ENCODE data around the gene NUMB. TPM values are rescaled to one million over a fixed set of nuclear protein-coding genes. Genes with fewer than 3 reads are reported as not detected.
"Not testable (repeated sequence)": the region's sequence is repeated elsewhere in the genome, so short reads cannot be mapped to it uniquely, and the experiment has no call there.

The NUMB gene
- total and polyA plus RNA-seq, 4 donors, result 27.2 to 99.3 (median 50.6) TPM

DNA sequence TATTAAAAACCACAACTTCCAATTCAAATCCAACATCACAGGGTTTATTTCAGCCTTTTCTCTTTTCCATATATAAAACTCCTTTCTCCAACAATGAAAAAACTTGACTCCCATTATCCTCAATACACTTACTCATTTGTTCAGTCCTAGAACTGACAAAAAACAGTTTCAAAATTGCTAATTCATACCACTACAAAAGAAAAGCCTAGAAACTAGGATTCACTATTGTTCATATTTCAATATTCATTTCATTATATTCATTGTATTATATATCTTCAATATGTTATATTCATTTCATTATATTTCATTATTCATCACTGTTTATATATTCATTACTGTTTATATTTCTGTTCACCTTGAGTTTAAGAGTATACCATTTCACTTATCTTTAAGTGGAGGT, 85.8 kb downstream of the NUMB start:
- no peak for ATAC-seq (ENCODE audit: low FRiP score)
- Histone ChIP-seq H3K36me3 (ENCODE audit: control insufficient read depth in 1 of 2, insufficient read depth in 2 of 2, low read length in 1 of 2) (peaks cover 0 to 2% of the 10 kb centered on the region in 2 donors), H3K4me1 (ENCODE audit: control insufficient read depth in 1 of 2, insufficient read depth in 2 of 2, low read length in 2 of 2) (no peaks in the 10 kb centered on the region), H3K27me3 (ENCODE audit: control insufficient read depth in 1 of 2, insufficient read depth in 2 of 2, low read length in 1 of 2) (no peaks in the 10 kb centered on the region), H3K9me3 (ENCODE audit: control insufficient read depth, low read length) (no peaks in the 10 kb centered on the region), H3K4me3 (ENCODE audit: low read length in 2 of 2) (no peak overlapping the region), H3K27ac (ENCODE audit: low read depth in 1 of 2, low read length in 2 of 2) (no peak overlapping the region)
- intact Hi-C loops (cut with DNase I), result no loop called here
- DNase-seq, result no peak

DNA sequence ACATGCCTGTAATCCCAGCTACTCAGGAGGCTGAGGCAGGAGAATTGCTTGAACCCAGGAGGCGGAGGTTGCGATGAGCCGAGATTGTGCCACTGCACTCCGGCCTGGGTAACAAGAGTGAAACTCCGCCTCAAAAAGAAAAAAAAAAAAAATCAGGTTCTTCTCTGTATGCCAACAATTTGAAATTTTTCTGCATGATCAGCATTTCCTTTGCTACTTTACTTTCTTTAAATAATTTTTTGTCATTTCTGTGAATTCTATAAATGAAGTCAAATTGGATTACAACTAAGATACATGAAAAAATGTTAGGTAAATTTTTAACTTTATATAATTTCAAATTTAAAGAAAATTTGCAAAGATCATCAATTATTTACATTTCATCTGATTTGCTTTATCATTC, 87.8 kb downstream of the NUMB start:
- ATAC-seq (ENCODE audit: low FRiP score), result no peak

DNA sequence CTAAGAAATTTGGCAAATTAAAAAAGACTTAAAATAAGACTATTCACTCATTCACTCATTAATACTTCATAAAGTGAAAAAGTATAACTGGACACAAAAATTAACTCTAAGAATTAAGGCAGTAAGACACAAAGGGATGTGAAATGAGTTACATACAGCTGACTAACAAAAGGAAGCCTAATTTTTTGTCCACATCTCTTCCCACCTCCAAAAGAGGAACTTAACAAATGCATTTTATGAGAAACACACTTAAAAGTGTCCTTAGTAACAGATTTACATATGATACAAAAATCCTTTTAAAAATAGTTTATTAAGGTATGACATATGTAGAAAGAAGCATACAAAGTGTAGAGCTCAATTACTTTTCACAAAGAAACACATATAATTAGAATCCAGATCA, 88.9 kb downstream of the NUMB start:
- Histone ChIP-seq H3K27me3 (ENCODE audit: control insufficient read depth in 1 of 2, insufficient read depth in 2 of 2, low read length in 1 of 2) (no peaks in the 10 kb centered on the region), H3K36me3 (ENCODE audit: control insufficient read depth in 1 of 2, insufficient read depth in 2 of 2, low read length in 1 of 2) (peaks cover 0 to 2% of the 10 kb centered on the region in 2 donors), H3K4me3 (ENCODE audit: low read length in 2 of 2) (no peak overlapping the region), H3K4me1 (ENCODE audit: control insufficient read depth in 1 of 2, insufficient read depth in 2 of 2, low read length in 2 of 2) (no peaks in the 10 kb centered on the region), H3K27ac (ENCODE audit: low read depth in 1 of 2, low read length in 2 of 2) (no peak overlapping the region), H3K9me3 (ENCODE audit: control insufficient read depth, low read length) (no peaks in the 10 kb centered on the region)
- intact Hi-C loops (cut with DNase I), result no loop called here
- ATAC-seq (ENCODE audit: low FRiP score), result no peak
- DNase-seq, result no peak

More for the DNA sequence above, 87.8 kb downstream of the NUMB start:
- H3K4me1 ChIP-seq (ENCODE audit: control insufficient read depth in 1 of 2, insufficient read depth in 2 of 2, low read length in 2 of 2), result no peaks in the 10 kb centered on the region
- no peak overlapping the region for H3K4me3 ChIP-seq (ENCODE audit: low read length in 2 of 2)
- intact Hi-C loops (cut with DNase I), result no loop called here
- WGBS, 2 donors, result 97 to 99% methylated on average over 5 of the region's 5 CpGs
- no peaks in the 10 kb centered on the region for H3K27me3 ChIP-seq (ENCODE audit: control insufficient read depth in 1 of 2, insufficient read depth in 2 of 2, low read length in 1 of 2)
- peaks cover 0 to 2% of the 10 kb centered on the region in 2 donors for H3K36me3 ChIP-seq (ENCODE audit: control insufficient read depth in 1 of 2, insufficient read depth in 2 of 2, low read length in 1 of 2)
- no peaks in the 10 kb centered on the region for H3K9me3 ChIP-seq (ENCODE audit: control insufficient read depth, low read length)
- H3K27ac ChIP-seq (ENCODE audit: low read depth in 1 of 2, low read length in 2 of 2), result no peak overlapping the region
- DNase-seq, result no peak

GRCh38 chr14:73368616-73369015, 89.7 kb downstream of the NUMB start:
- Histone ChIP-seq H3K9me3 (ENCODE audit: control insufficient read depth, low read length) (no peaks in the 10 kb centered on the region), H3K4me3 (ENCODE audit: low read length in 2 of 2) (no peak overlapping the region), H3K27ac (ENCODE audit: low read depth in 1 of 2, low read length in 2 of 2) (no peak overlapping the region), H3K4me1 (ENCODE audit: control insufficient read depth in 1 of 2, insufficient read depth in 2 of 2, low read length in 2 of 2) (no peaks in the 10 kb centered on the region), H3K27me3 (ENCODE audit: control insufficient read depth in 1 of 2, insufficient read depth in 2 of 2, low read length in 1 of 2) (no peaks in the 10 kb centered on the region), H3K36me3 (ENCODE audit: control insufficient read depth in 1 of 2, insufficient read depth in 2 of 2, low read length in 1 of 2) (peaks cover 0 to 2% of the 10 kb centered on the region in 2 donors)
- intact Hi-C loops (cut with DNase I), result no loop called here
- DNase-seq (no peak), ATAC-seq (ENCODE audit: low FRiP score) (no peak)

DNA sequence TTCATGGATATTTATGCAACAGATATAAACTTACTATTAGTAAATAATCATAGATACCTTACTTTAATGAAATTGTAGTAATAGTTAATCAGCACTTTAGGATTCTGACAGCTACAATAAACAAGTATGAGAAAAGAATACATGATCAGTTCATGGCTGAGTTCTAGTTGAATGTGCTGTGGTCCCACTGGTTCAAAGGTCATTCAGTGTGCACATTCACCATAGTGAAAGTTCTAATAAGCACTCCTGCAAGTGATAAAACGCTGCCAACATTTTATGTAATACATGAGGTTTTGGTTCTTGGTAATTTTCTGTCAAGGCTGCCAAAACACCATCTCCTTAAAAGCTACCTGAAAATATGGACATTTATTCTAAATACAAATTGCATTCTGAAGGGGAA, 92.6 kb downstream of the NUMB start:
- ATAC-seq (ENCODE audit: low FRiP score) (no peak), DNase-seq (no peak)
- intact Hi-C loops (cut with DNase I), result no loop called here
- Histone ChIP-seq H3K27ac (ENCODE audit: low read depth in 1 of 2, low read length in 2 of 2) (no peak overlapping the region), H3K4me1 (ENCODE audit: control insufficient read depth in 1 of 2, insufficient read depth in 2 of 2, low read length in 2 of 2) (no peaks in the 10 kb centered on the region), H3K4me3 (ENCODE audit: low read length in 2 of 2) (no peak overlapping the region), H3K27me3 (ENCODE audit: control insufficient read depth in 1 of 2, insufficient read depth in 2 of 2, low read length in 1 of 2) (no peaks in the 10 kb centered on the region), H3K9me3 (ENCODE audit: control insufficient read depth, low read length) (no peaks in the 10 kb centered on the region), H3K36me3 (ENCODE audit: control insufficient read depth in 1 of 2, insufficient read depth in 2 of 2, low read length in 1 of 2) (no peaks in the 10 kb centered on the region)
- WGBS, 2 donors, result 58 to 62% methylated on average over 1 of the region's 1 CpG

DNA sequence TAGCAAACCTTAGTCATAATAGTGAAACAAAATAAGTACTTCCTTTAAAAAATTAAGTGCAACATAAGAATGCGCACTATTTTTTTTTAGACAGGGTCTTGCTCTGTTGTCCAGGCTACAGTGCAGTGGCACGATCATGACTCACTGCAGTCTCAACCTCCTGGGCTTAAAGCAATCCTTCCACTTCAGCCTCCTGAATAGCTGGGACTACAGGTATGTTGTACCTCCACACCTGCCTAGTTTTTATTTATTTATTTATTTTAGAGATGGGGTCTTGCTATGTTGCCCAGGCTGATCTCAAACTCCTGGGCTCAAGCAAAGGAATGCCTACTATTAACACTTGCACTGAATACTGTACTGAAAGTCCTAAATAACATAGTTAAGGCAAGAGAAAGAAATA, 93.8 kb downstream of the NUMB start:
- no peaks in the 10 kb centered on the region for H3K9me3 ChIP-seq (ENCODE audit: control insufficient read depth, low read length)
- no peak overlapping the region for H3K27ac ChIP-seq (ENCODE audit: low read depth in 1 of 2, low read length in 2 of 2)
- no peaks in the 10 kb centered on the region for H3K27me3 ChIP-seq (ENCODE audit: control insufficient read depth in 1 of 2, insufficient read depth in 2 of 2, low read length in 1 of 2)
- H3K4me1 ChIP-seq (ENCODE audit: control insufficient read depth in 1 of 2, insufficient read depth in 2 of 2, low read length in 2 of 2), result no peaks in the 10 kb centered on the region
- 96% methylated on average over 2 of the region's 2 CpGs for WGBS, 2 donors
- ATAC-seq (ENCODE audit: low FRiP score), result no peak
- intact Hi-C loops (cut with DNase I), result no loop called here
- DNase-seq, result no peak
- no peak overlapping the region for H3K4me3 ChIP-seq (ENCODE audit: low read length in 2 of 2)
- H3K36me3 ChIP-seq (ENCODE audit: control insufficient read depth in 1 of 2, insufficient read depth in 2 of 2, low read length in 1 of 2), result no peaks in the 10 kb centered on the region

GRCh38 chr14:73359445-73359844, 98.9 kb downstream of the NUMB start:
- Histone ChIP-seq H3K27ac (ENCODE audit: low read depth in 1 of 2, low read length in 2 of 2) (no peak overlapping the region), H3K36me3 (ENCODE audit: control insufficient read depth in 1 of 2, insufficient read depth in 2 of 2, low read length in 1 of 2) (no peaks in the 10 kb centered on the region), H3K9me3 (ENCODE audit: control insufficient read depth, low read length) (no peaks in the 10 kb centered on the region), H3K4me1 (ENCODE audit: control insufficient read depth in 1 of 2, insufficient read depth in 2 of 2, low read length in 2 of 2) (no peaks in the 10 kb centered on the region), H3K4me3 (ENCODE audit: low read length in 2 of 2) (no peak overlapping the region), H3K27me3 (ENCODE audit: control insufficient read depth in 1 of 2, insufficient read depth in 2 of 2, low read length in 1 of 2) (no peaks in the 10 kb centered on the region)
- no peak for ATAC-seq (ENCODE audit: low FRiP score)
- no peak for DNase-seq
- intact Hi-C loops (cut with DNase I), result no loop called here

- H3K4me1 ChIP-seq (ENCODE audit: control insufficient read depth in 1 of 2, insufficient read depth in 2 of 2, low read length in 2 of 2), result no peaks in the 10 kb centered on the region
- no peaks in the 10 kb centered on the region for H3K36me3 ChIP-seq (ENCODE audit: control insufficient read depth in 1 of 2, insufficient read depth in 2 of 2, low read length in 1 of 2)
- H3K27ac ChIP-seq (ENCODE audit: low read depth in 1 of 2, low read length in 2 of 2), result no peak overlapping the region
- DNase-seq (no peak), ATAC-seq (ENCODE audit: low FRiP score) (no peak)
- no peaks in the 10 kb centered on the region for H3K9me3 ChIP-seq (ENCODE audit: control insufficient read depth, low read length)
- WGBS, 2 donors, result 88 to 94% methylated on average over 1 of the region's 1 CpG
- H3K4me3 ChIP-seq (ENCODE audit: low read length in 2 of 2), result no peak overlapping the region
- intact Hi-C loops (cut with DNase I), result no loop called here
- H3K27me3 ChIP-seq (ENCODE audit: control insufficient read depth in 1 of 2, insufficient read depth in 2 of 2, low read length in 1 of 2), result no peaks in the 10 kb centered on the region
These were observed 100.2 kb downstream of the NUMB start for GRCh38 chr14:73358187-73358586.

- H3K27ac ChIP-seq (ENCODE audit: low read depth in 1 of 2, low read length in 2 of 2); H3K36me3 ChIP-seq (ENCODE audit: control insufficient read depth in 1 of 2, insufficient read depth in 2 of 2, low read length in 1 of 2); intact Hi-C loops (cut with DNase I); DNase-seq; ATAC-seq (ENCODE audit: low FRiP score); H3K4me3 ChIP-seq (ENCODE audit: low read length in 2 of 2); H3K9me3 ChIP-seq (ENCODE audit: control insufficient read depth, low read length); H3K27me3 ChIP-seq (ENCODE audit: control insufficient read depth in 1 of 2, insufficient read depth in 2 of 2, low read length in 1 of 2); H3K4me1 ChIP-seq (ENCODE audit: control insufficient read depth in 1 of 2, insufficient read depth in 2 of 2, low read length in 2 of 2): not testable (repeated sequence)
- WGBS, 2 donors, result 85 to 91% methylated on average over 3 of the region's 3 CpGs
These were observed 109.3 kb downstream of the NUMB start for GRCh38 chr14:73349091-73349490.

All from aorta (tissue), 5 donors.